Amniotic epithelial cell (primary cell): ENCODE data around the gene NCOA3.
"Not testable (repeated sequence)": the region's sequence is repeated elsewhere in the genome, so short reads cannot be mapped to it uniquely, and the experiment has no call there.

Source experiments
- DNase-seq: peaks from one replicate; pipeline ENCODE4 v3.0.0-alpha.2; 2010; ENCODE audit warnings: low read depth

Gene NCOA3

GRCh38 chr20:47501482-47502270 lies at the start of gene NCOA3:
Gene NCOA3, plus strand, starts transcription at chr20:47501887. Its CDS starts 120,361 bp downstream, at chr20:47622248.
- DNase-seq: peak; percentile 88

DNA sequence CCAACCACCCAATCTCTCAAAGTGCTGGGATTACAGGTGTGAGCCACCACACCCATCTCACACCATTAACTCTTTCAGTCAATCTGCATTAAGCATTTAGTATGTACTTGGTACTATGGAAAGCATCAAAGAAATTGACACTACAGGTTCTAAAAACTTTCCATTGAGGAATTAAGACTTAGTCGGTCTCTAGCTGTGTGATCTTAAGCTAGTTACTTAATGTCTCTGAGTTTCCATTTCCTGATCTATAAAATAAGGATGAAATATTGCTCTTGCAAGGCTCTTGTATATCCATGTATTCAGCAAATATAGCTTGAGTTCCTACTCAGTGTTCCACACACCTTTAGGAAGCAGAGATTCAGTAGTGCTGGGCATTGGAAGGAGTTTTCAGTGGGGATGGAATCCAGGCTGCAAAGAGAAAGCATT lies 48.9 kb upstream of the NCOA3 start:
- DNase-seq: no peak

DNA sequence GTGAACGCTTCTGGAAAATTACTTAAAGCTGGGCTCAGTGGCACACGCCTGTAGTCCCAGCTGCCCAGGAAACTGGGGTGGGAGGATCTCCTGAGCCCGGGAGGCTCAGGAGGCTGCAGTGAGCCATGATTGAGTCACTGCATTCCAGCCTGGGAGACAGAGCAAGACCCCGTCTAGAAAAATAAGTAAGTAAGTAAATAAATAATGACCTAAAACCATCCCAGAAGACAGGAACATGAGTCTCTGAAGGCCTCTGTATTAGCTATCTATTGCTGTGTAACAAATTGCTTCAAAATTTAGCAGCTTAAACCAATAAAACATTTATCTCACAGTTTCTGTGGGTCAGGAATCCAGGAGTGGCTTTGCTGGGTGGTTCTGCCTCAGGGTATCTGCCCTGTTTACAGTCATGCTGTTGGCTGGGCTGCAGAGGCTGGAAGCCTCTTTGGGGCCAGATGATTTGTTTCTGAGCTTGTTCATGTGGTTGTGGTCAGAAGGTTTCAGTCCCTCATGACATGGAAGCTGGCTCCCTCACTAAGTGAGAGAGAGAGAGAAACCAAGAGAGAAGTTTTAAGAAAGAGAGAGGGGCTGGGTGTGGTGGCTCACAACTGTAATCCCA lies 48.4 kb upstream of the NCOA3 start:
- peak; percentile 91 for DNase-seq

GRCh38 chr20:47454298-47455132 lies 47.2 kb upstream of the NCOA3 start:
- DNase-seq: peak; percentile 61

GRCh38 chr20:47455133-47456040 lies 46.3 kb upstream of the NCOA3 start:
- peak; percentile 78 for DNase-seq

GRCh38 chr20:47456041-47456537 lies 45.6 kb upstream of the NCOA3 start:
- DNase-seq: no peak

GRCh38 chr20:47456952-47457724 lies 44.5 kb upstream of the NCOA3 start:
- DNase-seq: peak; percentile 71

DNA sequence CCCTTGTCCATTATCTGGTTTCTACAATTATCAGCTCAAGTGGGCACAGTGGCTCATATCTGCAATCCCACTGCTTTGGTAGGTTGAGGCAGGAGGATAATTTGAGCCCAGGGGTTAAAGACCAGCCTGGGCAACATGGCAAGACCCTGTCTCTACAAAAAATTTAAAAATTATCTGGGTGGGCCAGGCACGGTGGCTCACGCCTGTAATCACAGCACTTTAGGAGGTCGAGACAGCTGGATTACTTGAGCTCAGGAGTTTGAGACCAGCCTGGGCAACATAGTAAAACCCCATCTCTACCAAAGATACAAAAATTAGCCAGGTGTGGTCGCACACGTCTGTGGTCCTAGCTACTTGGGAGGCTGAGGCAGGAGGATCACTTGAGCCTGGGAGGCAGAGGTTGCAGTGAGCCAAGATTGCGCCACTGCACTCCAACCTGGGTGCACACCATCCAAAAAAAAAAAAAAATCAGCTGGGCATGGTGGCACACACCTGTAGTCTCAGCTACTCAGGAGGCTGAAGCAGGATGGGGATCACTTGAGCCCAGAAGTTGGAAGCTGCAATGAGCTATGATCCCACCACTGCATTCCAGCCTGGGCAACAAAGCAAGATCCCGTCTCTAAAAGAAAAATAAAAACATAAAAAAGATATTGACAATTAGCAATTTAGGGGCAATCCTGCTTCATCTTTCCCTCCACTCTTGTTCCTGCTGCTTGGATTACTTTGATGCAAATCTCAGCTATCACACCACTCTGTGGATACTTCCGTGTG lies 43.2 kb upstream of the NCOA3 start:
- not testable (repeated sequence) for DNase-seq

- no peak for DNase-seq
These were observed 42.2 kb upstream of the NCOA3 start for GRCh38 chr20:47459344-47460073.

DNA sequence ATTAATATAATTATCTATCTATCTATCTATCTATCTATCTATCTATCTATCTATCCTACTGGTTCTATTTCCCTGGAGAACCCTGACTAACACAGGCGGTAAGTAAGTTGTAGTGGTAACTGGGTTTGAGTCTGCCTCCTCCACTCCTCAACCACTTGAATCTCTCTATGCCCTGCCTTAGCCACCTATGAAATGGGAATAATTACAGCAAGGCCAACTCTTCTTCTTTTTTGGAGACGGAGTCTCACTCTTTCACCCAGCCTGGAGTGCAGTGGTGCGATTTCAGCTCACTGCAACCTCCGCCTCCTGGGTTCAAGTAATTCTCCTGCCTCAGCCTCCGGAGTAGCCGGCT lies 41.0 kb upstream of the NCOA3 start:
- not testable (repeated sequence) for DNase-seq

DNA sequence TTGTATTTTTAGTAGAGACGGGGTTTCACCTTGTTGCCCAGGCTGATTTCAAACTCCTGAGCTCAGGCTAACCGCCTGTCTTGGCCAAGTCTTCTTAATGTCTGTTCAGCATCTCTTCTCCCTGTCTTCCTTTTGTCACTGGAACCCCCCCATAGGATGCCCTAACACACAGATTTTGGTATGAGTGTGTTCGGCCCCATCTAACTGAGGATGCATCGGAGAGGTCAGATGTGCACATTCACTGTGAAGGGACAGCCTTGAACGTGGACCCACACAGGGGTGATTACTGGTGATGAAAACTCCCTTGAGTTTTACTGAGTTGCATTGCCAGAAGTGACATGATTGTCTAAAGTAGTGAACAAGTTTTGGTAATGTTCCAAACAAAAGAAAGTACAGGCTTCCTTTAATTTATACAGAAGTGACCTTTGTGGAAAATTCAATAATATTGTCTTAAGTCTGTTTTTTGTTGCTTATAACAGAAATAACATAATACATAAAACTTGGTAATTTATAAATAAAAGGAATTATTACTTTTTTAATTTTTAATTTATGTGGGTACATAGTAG lies 40.5 kb upstream of the NCOA3 start:
- no peak for DNase-seq

DNA sequence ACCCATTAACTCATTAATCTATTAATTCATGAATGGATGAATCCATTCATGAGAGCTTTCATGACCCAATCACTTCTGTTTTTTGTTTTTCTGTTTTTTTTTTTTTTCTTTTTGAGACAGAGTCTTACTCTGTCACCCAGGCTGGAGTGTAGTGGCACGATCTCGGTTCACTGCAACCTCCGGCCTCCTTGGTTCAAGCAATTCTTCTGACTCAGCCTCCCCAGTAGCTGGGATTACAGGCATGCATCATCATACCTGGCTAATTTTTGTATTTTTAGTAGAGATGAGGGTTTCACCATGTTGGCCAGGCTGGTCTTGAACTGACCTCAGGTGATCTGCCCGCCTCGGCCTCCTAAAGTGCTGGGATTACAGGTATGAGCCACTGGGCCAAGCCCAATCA lies 39.8 kb upstream of the NCOA3 start:
- not testable (repeated sequence) for DNase-seq

DNA sequence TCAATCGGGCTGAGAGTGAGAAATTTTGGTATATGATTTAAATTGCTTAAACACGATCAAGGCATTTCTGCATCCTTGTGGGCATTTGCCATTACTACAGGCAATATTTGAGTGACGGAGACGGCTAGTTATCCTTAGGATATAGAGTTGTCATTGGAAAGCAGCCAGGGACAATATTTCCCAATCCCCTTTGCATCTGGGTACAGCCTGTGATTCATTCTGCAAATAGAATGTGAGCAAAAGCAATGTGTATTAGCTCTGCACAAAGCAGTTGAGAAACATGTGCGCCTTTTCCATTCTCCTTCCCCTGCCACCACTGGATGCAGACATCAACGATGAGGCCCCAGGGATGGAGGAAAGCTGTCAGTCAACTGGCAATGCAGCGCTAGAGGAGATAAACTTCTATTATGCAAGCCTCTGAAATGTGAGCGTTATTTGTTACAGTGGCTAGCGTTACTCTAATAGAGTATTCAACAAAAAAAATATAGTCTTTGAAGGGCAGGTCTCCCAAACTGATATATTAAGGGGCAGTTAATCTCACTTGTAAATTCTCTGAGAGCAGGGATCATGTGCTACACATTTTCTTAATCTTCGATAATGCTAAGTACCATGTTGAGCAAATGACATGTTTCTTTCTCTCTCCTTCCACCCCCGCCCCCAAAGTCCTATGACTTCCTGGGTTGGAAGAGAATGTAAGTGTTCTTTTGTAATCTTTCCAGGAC lies 37.1 kb upstream of the NCOA3 start:
- peak; percentile 99 for DNase-seq

DNA sequence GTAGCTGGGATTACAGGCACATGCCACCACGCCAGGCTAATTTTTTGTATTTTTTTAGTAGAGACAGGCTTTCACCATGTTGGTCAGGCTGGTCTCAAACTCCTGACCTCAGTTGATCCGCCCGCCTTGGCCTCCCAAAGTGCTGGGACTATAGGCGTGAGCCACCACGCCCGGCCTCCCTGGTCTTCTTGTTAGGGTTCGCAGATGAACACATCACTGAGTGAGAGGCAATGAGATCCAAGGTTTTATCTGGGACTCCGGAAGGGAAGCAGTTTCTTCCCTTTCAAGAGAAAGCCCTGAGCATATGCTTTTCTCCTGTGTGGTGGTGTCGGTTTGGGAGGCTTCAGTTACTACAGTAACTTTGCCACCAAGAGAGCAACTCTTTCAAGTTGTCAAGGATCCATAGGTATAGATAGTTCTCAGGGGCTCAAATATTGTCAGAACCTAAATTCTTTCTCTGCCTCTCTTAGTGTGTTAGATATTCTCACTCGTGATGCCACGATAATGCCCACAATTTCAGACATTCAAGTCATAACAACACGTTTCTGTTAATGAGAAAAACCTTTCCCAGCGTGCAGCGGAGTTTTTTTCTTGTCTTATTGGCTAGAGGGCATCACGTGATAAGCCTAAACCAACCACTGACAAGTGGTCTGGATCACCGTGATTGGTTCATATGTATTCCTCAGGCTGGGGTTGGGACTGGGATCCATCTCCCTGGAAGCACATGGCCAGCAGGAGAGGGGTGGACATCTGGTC lies 36.2 kb upstream of the NCOA3 start:
- DNase-seq: no peak

DNA sequence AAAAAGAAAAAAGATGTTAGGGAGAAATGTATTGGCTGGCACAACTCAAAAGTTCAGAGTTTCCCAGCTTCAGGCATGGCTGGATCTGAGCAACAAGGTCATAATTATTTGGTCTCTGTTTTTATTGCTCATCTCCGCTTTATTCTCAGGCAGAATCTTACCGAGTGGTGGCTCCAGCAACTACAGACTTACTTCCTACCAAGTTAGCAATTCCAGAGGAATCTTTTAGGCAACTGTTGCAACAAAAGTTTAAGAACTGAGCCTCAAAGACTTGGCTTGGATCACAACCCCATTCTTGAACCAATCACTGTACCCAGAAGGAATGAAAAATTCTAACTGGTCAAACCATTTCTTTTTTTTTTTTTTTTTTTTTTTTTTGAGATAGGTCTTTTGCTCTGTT lies 35.5 kb upstream of the NCOA3 start:
- peak; percentile 54 for DNase-seq

DNA sequence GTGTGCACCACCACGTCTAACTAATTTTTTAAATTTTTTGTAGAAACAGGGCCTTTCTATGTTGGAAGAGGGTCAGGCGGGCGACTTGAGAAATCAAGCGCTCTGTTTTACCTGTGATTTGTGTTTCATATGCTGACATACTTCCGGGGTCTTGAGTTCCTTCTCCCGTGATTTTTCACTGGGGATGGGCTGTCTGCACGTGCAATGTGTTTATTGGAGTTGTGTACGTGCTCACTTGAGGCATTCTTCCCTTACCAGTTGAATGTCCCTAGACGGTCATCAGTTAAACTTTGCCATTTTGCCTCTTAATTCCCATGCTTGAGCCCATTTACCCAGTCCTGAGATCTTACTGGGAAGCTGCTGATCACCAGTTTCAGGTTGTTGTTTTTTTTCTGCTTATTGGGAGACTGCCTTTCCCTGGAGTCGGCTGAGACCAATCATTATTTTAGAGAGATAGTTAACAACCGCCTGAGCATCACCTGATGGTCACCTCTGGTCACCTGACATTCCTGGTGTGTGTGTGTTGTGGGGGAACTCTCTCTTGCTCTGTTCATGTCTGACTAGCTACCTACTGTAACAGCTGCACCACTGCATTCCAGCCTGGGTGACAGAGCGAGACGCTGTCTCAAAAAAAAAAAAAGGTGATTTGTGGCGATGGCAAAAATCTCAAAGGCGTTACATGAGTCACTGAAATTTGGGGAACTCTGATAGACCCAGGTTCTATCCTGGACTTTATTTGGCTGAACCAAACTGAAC lies 34.8 kb upstream of the NCOA3 start:
- DNase-seq: no peak
